ENCODE measurements around the gene NRDC. TPM values are rescaled to one million over a fixed set of nuclear protein-coding genes. Genes with fewer than 3 reads are reported as not detected.
"Not testable (repeated sequence)": the region's sequence is repeated elsewhere in the genome, so short reads cannot be mapped to it uniquely, and the experiment has no call there.

Gene NRDC
- total and polyA plus RNA-seq, 2 donors from 2014 or later = 99.5 to 110 TPM

DNA sequence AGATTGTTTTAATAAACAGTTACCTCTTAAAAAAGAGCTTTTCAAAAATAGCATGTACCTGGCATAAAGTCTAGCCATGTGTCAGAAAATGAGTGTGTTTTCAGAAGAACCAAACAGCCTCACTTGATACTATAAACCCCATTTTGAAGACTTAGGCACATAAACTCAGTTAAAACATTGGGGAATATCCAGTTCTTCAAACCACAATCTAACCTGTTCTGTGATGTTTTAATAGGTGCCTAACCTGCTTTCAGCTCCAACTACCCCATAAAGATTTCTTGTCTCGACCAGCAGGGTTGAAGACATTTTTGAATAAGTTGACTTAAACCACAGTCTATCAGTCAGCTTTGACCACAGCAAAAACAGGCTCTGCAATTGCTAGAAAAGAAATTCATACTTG, 41.3 kb downstream of the NRDC start:
- Histone ChIP-seq H3K9ac (ENCODE audit: low read length in 3 of 3) (no peak overlapping the region), H3K4me3 (ENCODE audit: low read length in 3 of 3) (no peak overlapping the region), H3K36me3 (ENCODE audit: control insufficient read depth in 2 of 3, insufficient read depth in 3 of 3, low read length in 3 of 3) (peaks cover 0 to 8% (median 2%) of the 10 kb centered on the region in 3 donors), H3K27ac (ENCODE audit: low read depth in 2 of 2, low read length in 2 of 2) (no peak overlapping the region), H3K4me1 (ENCODE audit: control insufficient read depth in 2 of 3, insufficient read depth in 2 of 3, low read depth in 1 of 3, low read length in 3 of 3) (no peaks in the 10 kb centered on the region), H3K27me3 (ENCODE audit: control insufficient read depth, insufficient read depth, low read length) (no peaks in the 10 kb centered on the region), H3K9me3 (ENCODE audit: control insufficient read depth in 2 of 3, insufficient read depth in 1 of 3, low read length in 3 of 3) (no peaks in the 10 kb centered on the region)
- intact Hi-C loops (cut with DNase I) = no loop called here
- DNase-seq = no peak
- no peak for FAIRE-seq
- TF ChIP-seq CTCF (IDR thresholded peaks at IDR 0.05; ENCODE audit: borderline replicate concordance, extremely low read depth, insufficient read depth) = no peak

GRCh38 chr1:51833700-51834099, 44.8 kb downstream of the NRDC start:
- Histone ChIP-seq H3K36me3 (ENCODE audit: control insufficient read depth in 2 of 3, insufficient read depth in 3 of 3, low read length in 3 of 3) (peaks cover 0 to 8% (median 4%) of the 10 kb centered on the region in 3 donors), H3K4me3 (ENCODE audit: low read length in 3 of 3) (no peak overlapping the region), H3K9ac (ENCODE audit: low read length in 3 of 3) (no peak overlapping the region), H3K27ac (ENCODE audit: low read depth in 2 of 2, low read length in 2 of 2) (no peak overlapping the region), H3K27me3 (ENCODE audit: control insufficient read depth, insufficient read depth, low read length) (no peaks in the 10 kb centered on the region), H3K9me3 (ENCODE audit: control insufficient read depth in 2 of 3, insufficient read depth in 1 of 3, low read length in 3 of 3) (no peaks in the 10 kb centered on the region), H3K4me1 (ENCODE audit: control insufficient read depth in 2 of 3, insufficient read depth in 2 of 3, low read depth in 1 of 3, low read length in 3 of 3) (no peaks in the 10 kb centered on the region)
- intact Hi-C loops (cut with DNase I) = no loop called here
- FAIRE-seq = no peak
- no peak for TF ChIP-seq CTCF (IDR thresholded peaks at IDR 0.05; ENCODE audit: borderline replicate concordance, extremely low read depth, insufficient read depth)
- DNase-seq = no peak

DNA sequence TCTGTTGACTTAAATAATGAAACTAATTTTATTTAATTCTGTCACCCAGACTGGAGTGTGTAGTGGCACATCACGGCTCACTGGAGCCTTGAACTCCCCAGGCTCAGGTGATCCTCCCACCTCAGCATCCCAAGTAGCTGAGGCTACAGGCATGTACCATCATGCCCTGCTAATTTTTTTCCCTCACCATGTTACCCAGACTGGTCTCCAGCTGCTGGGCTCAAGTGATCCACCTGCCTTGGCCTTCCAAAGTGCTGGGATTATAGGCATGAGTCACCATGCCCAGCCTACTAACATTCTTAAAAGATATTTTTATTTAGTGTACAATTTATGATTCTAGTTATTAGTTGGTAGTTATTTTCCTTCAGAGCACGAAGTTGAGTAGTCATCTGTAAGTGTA, 49.5 kb downstream of the NRDC start:
- Histone ChIP-seq H3K9me3 (ENCODE audit: control insufficient read depth in 2 of 3, insufficient read depth in 1 of 3, low read length in 3 of 3) (no peaks in the 10 kb centered on the region), H3K4me3 (ENCODE audit: low read length in 3 of 3) (no peak overlapping the region), H3K36me3 (ENCODE audit: control insufficient read depth in 2 of 3, insufficient read depth in 3 of 3, low read length in 3 of 3) (peaks cover 4 to 16% (median 5%) of the 10 kb centered on the region in 3 donors), H3K9ac (ENCODE audit: low read length in 3 of 3) (no peak overlapping the region), H3K4me1 (ENCODE audit: control insufficient read depth in 2 of 3, insufficient read depth in 2 of 3, low read depth in 1 of 3, low read length in 3 of 3) (no peaks in the 10 kb centered on the region), H3K27me3 (ENCODE audit: control insufficient read depth, insufficient read depth, low read length) (no peaks in the 10 kb centered on the region), H3K27ac (ENCODE audit: low read depth in 2 of 2, low read length in 2 of 2) (no peak overlapping the region)
- no peak for TF ChIP-seq CTCF (IDR thresholded peaks at IDR 0.05; ENCODE audit: borderline replicate concordance, extremely low read depth, insufficient read depth)
- intact Hi-C loops (cut with DNase I) = no loop called here
- no peak for DNase-seq
- FAIRE-seq = no peak

DNA sequence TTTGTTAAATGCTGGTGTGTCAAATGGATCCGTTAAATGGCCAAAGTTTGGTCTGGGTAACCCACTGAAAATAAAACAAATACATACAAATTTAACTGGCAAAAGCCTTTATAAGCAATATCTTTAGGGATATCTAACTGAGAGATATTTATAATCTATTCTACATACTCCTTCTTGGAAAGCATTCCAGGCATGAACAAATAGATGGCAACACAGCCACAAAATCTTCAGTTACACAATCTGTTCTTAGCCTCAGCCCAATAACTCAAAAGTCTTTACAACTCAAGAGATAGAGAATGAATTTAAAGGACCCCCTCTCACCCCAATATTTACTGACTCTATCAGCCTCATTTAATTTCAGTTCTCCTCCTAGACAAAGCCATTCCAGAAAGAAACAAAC, 58.7 kb downstream of the NRDC start:
- no peak overlapping the region for H3K9ac ChIP-seq (ENCODE audit: low read length in 3 of 3)
- no peaks in the 10 kb centered on the region for H3K9me3 ChIP-seq (ENCODE audit: control insufficient read depth in 2 of 3, insufficient read depth in 1 of 3, low read length in 3 of 3)
- no peak overlapping the region for H3K27ac ChIP-seq (ENCODE audit: low read depth in 2 of 2, low read length in 2 of 2)
- no peak for DNase-seq
- TF ChIP-seq CTCF (IDR thresholded peaks at IDR 0.05; ENCODE audit: borderline replicate concordance, extremely low read depth, insufficient read depth) = no peak
- no peaks in the 10 kb centered on the region for H3K27me3 ChIP-seq (ENCODE audit: control insufficient read depth, insufficient read depth, low read length)
- no peak overlapping the region for H3K4me3 ChIP-seq (ENCODE audit: low read length in 3 of 3)
- H3K36me3 ChIP-seq (ENCODE audit: control insufficient read depth in 2 of 3, insufficient read depth in 3 of 3, low read length in 3 of 3) = peaks cover 3 to 4% (median 4%) of the 10 kb centered on the region in 3 donors
- FAIRE-seq = no peak
- intact Hi-C loops (cut with DNase I) = no loop called here
- peaks cover 0 to 6% (median 0%) of the 10 kb centered on the region in 3 donors for H3K4me1 ChIP-seq (ENCODE audit: control insufficient read depth in 2 of 3, insufficient read depth in 2 of 3, low read depth in 1 of 3, low read length in 3 of 3)

DNA sequence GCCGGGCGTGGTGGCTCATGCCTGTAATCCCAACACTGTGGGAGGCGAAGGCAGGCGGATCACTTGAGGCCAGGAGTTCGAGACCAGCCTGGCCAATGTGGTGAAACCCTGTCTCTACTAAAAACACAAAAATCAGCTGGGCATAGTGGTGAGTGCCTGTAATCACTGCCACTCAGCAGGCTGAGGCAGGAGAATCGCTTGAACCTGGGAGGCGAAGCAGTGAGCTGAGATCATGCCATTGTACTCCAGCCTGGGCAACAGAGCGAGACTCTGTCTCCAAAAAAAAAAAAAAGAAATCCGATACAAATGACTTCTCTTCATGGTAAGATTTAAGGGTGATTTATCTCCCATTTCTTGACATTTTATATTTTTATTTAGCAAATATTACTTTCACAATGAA, 59.5 kb downstream of the NRDC start:
- H3K4me1 ChIP-seq (ENCODE audit: control insufficient read depth in 2 of 3, insufficient read depth in 2 of 3, low read depth in 1 of 3, low read length in 3 of 3); intact Hi-C loops (cut with DNase I); H3K9me3 ChIP-seq (ENCODE audit: control insufficient read depth in 2 of 3, insufficient read depth in 1 of 3, low read length in 3 of 3); H3K9ac ChIP-seq (ENCODE audit: low read length in 3 of 3); H3K4me3 ChIP-seq (ENCODE audit: low read length in 3 of 3); H3K27ac ChIP-seq (ENCODE audit: low read depth in 2 of 2, low read length in 2 of 2); H3K36me3 ChIP-seq (ENCODE audit: control insufficient read depth in 2 of 3, insufficient read depth in 3 of 3, low read length in 3 of 3); FAIRE-seq; H3K27me3 ChIP-seq (ENCODE audit: control insufficient read depth, insufficient read depth, low read length): not testable (repeated sequence)
- DNase-seq = peak in 3 of 5 donors; percentile 32 to 37 (median 37)

Data from kidney (tissue), 14 donors.